Parathyroid adenoma (tissue), 2 donors: Measurements from ENCODE around the gene MPP3.

ENCODE experiments used
- H2AFZ ChIP-seq: fragments of 300-600 bp; sonication (generic); one replicate; pipeline ENCODE4 v1.7.0; 2017; ENCODE audit warnings: antibody characterized with exemption, mild to moderate bottlenecking
- H3K27ac ChIP-seq: fragments of 300-600 bp; sonication (generic); one replicate; pipeline ENCODE4 v1.7.0; 2017
- H3K27me3 ChIP-seq: fragments of 300-600 bp; sonication (generic); one replicate; pipeline ENCODE4 v1.7.0; 2017; ENCODE audit warnings: low read length; ENCODE audit not compliant: control insufficient read depth, insufficient read depth
- H3K36me3 ChIP-seq: fragments of 300-600 bp; sonication (generic); one replicate; pipeline ENCODE4 v1.7.0; 2017; ENCODE audit warnings: low read length; ENCODE audit not compliant: control insufficient read depth, insufficient read depth
- H3K4me1 ChIP-seq: fragments of 300-600 bp; sonication (generic); one replicate; pipeline ENCODE4 v1.7.0; 2017; ENCODE audit warnings: control low read depth
- H3K4me2 ChIP-seq: fragments of 300-600 bp; sonication (generic); one replicate; pipeline ENCODE4 v1.7.0; 2017; ENCODE audit warnings: low read length
- H3K4me3 ChIP-seq: fragments of 300-600 bp; sonication (generic); one replicate; pipeline ENCODE4 v1.7.0; 2017; ENCODE audit warnings: low read depth, low read length
- H3K79me2 ChIP-seq: fragments of 300-600 bp; sonication (generic); one replicate; pipeline ENCODE4 v1.7.0; 2017; ENCODE audit warnings: control low read depth
- H3K9ac ChIP-seq: fragments of 300-600 bp; sonication (generic); one replicate; pipeline ENCODE4 v1.7.0; 2017; ENCODE audit warnings: mild to moderate bottlenecking
- H3K9me3 ChIP-seq: fragments of 300-600 bp; sonication (generic); one replicate; pipeline ENCODE4 v1.7.0; 2017; ENCODE audit warnings: low read length; ENCODE audit not compliant: control insufficient read depth
- CTCF ChIP-seq: fragments of 300-600 bp; sonication (generic); IDR thresholded peaks from one replicate; pipeline ENCODE4 v1.7.0; 2017; ENCODE audit warnings: antibody characterized with exemption, mild to moderate bottlenecking
- donor health status: primary hyperparathyroidism.

The MPP3 gene

GRCh38 chr17:43760254-43760852 lies 72.6 kb downstream of the MPP3 start:
- no peak overlapping the region for H3K9ac ChIP-seq
- H3K27ac ChIP-seq = no peak overlapping the region

GRCh38 chr17:43759836-43760235 lies 73.1 kb downstream of the MPP3 start:
- Histone ChIP-seq H3K4me3 (no peak overlapping the region), H3K9me3 (no peaks in the 10 kb centered on the region), H3K9ac (no peak overlapping the region), H3K36me3 (no peaks in the 10 kb centered on the region), H3K4me2 (no peak overlapping the region), H2AFZ (no peak overlapping the region), H3K27me3 (no peaks in the 10 kb centered on the region), H3K4me1 (no peaks in the 10 kb centered on the region), H3K79me2 (no peaks in the 10 kb centered on the region), H3K27ac (no peak overlapping the region)
- no peak for TF ChIP-seq CTCF

More at GRCh38 chr17:43760254-43760852, 72.6 kb downstream of the MPP3 start:
- Histone ChIP-seq H3K36me3 (no peaks in the 10 kb centered on the region), H3K79me2 (no peaks in the 10 kb centered on the region), H3K27me3 (no peaks in the 10 kb centered on the region), H3K9me3 (no peaks in the 10 kb centered on the region), H3K4me3 (no peak overlapping the region), H3K4me1 (no peaks in the 10 kb centered on the region), H2AFZ (no peak overlapping the region), H3K4me2 (no peak overlapping the region)
- peak; percentile 99 for TF ChIP-seq CTCF

- Histone ChIP-seq H3K27ac (no peak within 1 kb of the TSS), H3K27me3 (no peaks in the 10 kb centered on the region), H3K4me3 (no peak within 1 kb of the TSS), H3K4me1 (no peaks in the 10 kb centered on the region), H3K4me2 (no peak within 1 kb of the TSS), H3K36me3 (no peaks in the 10 kb centered on the region), H3K9me3 (no peaks in the 10 kb centered on the region), H3K9ac (no peak within 1 kb of the TSS), H3K79me2 (no peaks in the 10 kb centered on the region), H2AFZ (no peak within 1 kb of the TSS)
- TF ChIP-seq CTCF = no peak
Observed at GRCh38 chr17:43758497-43759174, 74.3 kb downstream of the MPP3 start, which contains the start of gene SOST. SOST (minus strand) TSS chr17:43758791; CDS start chr17:43758741, 50 bp downstream.

GRCh38 chr17:43758086-43758485 lies 74.9 kb downstream of the MPP3 start:
- Histone ChIP-seq H3K4me3 (no peak overlapping the region), H3K27ac (no peak overlapping the region), H3K36me3 (no peaks in the 10 kb centered on the region), H3K9ac (no peak overlapping the region), H2AFZ (no peak overlapping the region), H3K27me3 (no peaks in the 10 kb centered on the region), H3K9me3 (no peaks in the 10 kb centered on the region), H3K79me2 (no peaks in the 10 kb centered on the region), H3K4me2 (no peak overlapping the region), H3K4me1 (no peaks in the 10 kb centered on the region)
- no peak for TF ChIP-seq CTCF
